Activated CD4-positive, alpha-beta T cell treated with anti-CD3 and anti-CD28 coated beads, Interleukin-2, Interleukin-4, amounts not matched to agents 100 ng/mL and 50 ng/mL, durations not matched to agents 16 hours and 8 hours (primary cell): ENCODE measurements around the gene GPBAR1.
"Not testable (repeated sequence)": the region's sequence is repeated elsewhere in the genome, so short reads cannot be mapped to it uniquely, and the experiment has no call there.

Source experiments
- DNase-seq: peaks from one replicate; pipeline ENCODE4 v3.0.0-alpha.2; 2020; ENCODE audit warnings: low spot score

The GPBAR1 gene

GRCh38 chr2:218269900-218270720 is 9.3 kb downstream of the GPBAR1 start, which contains the start of the genes AAMP and PNKD:
TSS of gene AAMP (minus strand) at chr2:218270137. CDS start at chr2:218270086, 51 bp downstream.
TSS of gene PNKD (plus strand) at chr2:218270519. CDS start at chr2:218270536, 17 bp downstream.
- peak; percentile 100 for DNase-seq

GRCh38 chr2:218270721-218271486 is 10.1 kb downstream of the GPBAR1 start:
- DNase-seq, result no peak

GRCh38 chr2:218271487-218271797 is 10.6 kb downstream of the GPBAR1 start:
- DNase-seq, result no peak

GRCh38 chr2:218271865-218272530 is 11.2 kb downstream of the GPBAR1 start:
- DNase-seq, result no peak

GRCh38 chr2:218272531-218273212 is 11.9 kb downstream of the GPBAR1 start:
- DNase-seq, result peak; percentile 81

GRCh38 chr2:218273214-218273907 is 12.5 kb downstream of the GPBAR1 start:
- not testable (repeated sequence) for DNase-seq

GRCh38 chr2:218273908-218274249 is 13.1 kb downstream of the GPBAR1 start:
- no peak for DNase-seq

GRCh38 chr2:218274586-218274985 is 13.8 kb downstream of the GPBAR1 start:
- DNase-seq, result no peak

- no peak for DNase-seq
Observed at GRCh38 chr2:218275371-218276072, 14.7 kb downstream of the GPBAR1 start.

- DNase-seq, result no peak
Observed at GRCh38 chr2:218276986-218277755, 16.4 kb downstream of the GPBAR1 start.

GRCh38 chr2:218277921-218278320 is 17.1 kb downstream of the GPBAR1 start:
- DNase-seq, result no peak

GRCh38 chr2:218278531-218279360 is 17.9 kb downstream of the GPBAR1 start:
- no peak for DNase-seq

- DNase-seq, result no peak
Observed at GRCh38 chr2:218280260-218280870, 19.6 kb downstream of the GPBAR1 start.

GRCh38 chr2:218281449-218281848 is 20.6 kb downstream of the GPBAR1 start:
- DNase-seq, result no peak

GRCh38 chr2:218282173-218282991 is 21.6 kb downstream of the GPBAR1 start:
- DNase-seq, result no peak

GRCh38 chr2:218284106-218284811 is 23.4 kb downstream of the GPBAR1 start:
- peak; percentile 84 for DNase-seq

- DNase-seq, result no peak
Observed at GRCh38 chr2:218285604-218286003, 24.8 kb downstream of the GPBAR1 start.
